ENCODE measurements around the gene C9orf72. TPM values are rescaled to one million over a fixed set of nuclear protein-coding genes. Genes with fewer than 3 reads are reported as not detected.

C9orf72 gene
- total RNA-seq, 1 donor from 2014 or later = 6.8 TPM

DNA sequence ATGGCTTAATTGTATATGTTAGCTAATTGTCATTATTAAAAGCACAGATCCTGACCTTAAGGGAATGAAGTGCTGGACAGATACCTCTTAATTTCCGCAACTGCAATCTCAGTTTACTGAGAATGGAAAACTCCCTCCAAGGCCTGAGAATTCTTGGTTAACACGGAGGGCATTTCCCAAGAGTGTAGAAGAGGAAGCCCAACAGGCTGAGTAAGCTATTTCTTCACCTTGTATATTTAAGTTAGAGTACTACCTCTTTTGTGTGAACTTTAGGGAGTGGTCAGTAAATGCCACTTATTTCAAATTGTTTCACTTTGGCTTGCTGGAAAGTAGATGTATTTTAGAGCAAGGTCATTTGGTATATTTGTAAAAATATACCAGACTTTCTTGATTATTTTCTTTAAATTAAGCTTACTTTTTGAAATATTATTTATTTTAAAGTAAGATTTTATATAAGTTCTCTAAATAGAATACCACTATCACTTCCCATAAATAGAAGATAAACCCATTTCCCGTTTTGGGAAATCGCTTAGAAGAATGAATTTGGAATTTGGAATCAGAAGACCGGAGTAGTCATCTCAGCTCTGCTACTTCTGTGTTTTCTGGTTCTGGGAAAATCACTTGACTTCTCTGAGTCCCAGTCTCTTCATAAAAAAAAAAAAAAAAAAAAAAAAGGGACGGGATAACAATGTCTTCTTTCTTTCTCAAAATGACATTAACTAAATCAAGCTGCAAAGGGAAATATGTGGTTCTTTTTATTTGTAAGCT lies 26.0 kb upstream of the C9orf72 start:
- H3K9me3 Mint-ChIP-seq = no peaks in the 10 kb centered on the region

DNA sequence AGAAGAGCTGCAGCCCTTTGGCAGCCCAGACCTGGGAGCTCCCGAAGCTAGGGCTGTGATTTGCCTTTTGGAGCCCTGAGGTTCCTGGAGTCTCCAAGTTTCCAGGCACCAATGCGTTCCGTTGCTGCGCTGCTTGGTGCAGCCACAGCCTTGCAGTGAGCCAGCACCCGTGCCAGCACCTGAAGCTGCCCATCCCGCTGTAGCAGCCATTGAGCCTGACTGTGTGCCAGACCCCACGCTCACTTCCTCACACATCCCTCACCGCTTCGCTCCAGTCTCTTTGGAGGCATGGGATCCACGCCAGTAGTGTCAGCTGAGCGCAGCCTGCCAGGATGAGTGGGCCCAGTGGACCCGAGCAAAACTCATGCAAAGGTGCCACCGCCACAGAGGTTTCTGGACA lies 22.5 kb upstream of the C9orf72 start:
- no peaks in the 10 kb centered on the region for H3K9me3 Mint-ChIP-seq
- no peak for DNase-seq (ENCODE audit: low spot score)
- H3K4me1 Mint-ChIP-seq (ENCODE audit: low read depth) = no peaks in the 10 kb centered on the region
- no peak overlapping the region for H3K4me3 Mint-ChIP-seq (ENCODE audit: low read depth)
- H3K27me3 Mint-ChIP-seq (ENCODE audit: low read depth) = peaks cover 16% of the 10 kb centered on the region
- intact Hi-C loops (cut with micrococcal nuclease) = no loop called here
- H3K36me3 Mint-ChIP-seq (ENCODE audit: low read depth) = no peaks in the 10 kb centered on the region
- H3K27ac Mint-ChIP-seq = no peak overlapping the region

More for the DNA sequence above, 26.0 kb upstream of the C9orf72 start:
- intact Hi-C loops (cut with micrococcal nuclease) = no loop called here
- Mint-ChIP-seq H3K27me3 (ENCODE audit: low read depth) (peaks cover 3% of the 10 kb centered on the region), H3K36me3 (ENCODE audit: low read depth) (no peaks in the 10 kb centered on the region), H3K4me3 (ENCODE audit: low read depth) (no peak overlapping the region), H3K27ac (no peak overlapping the region), H3K4me1 (ENCODE audit: low read depth) (no peaks in the 10 kb centered on the region)
- no peak for DNase-seq (ENCODE audit: low spot score)

DNA sequence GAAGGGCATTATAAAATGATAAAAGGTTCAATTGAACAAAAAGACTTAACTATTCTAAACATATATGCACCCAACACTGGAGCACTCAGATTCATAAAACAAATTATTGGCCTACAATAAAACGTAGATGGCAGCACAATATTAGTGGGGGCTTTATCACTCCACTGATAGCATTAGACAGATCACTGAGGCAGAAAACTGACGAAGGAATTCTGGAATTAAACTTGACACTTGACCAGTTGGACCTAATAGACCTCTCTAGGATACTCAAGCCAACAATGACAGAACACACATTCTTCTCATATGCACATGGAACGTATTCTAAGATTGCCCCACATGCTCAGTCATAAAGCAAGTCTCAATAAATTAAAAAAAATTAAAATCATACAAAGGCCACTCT lies 18.4 kb upstream of the C9orf72 start:
- Mint-ChIP-seq H3K36me3 (ENCODE audit: low read depth) (no peaks in the 10 kb centered on the region), H3K27me3 (ENCODE audit: low read depth) (peaks cover 23% of the 10 kb centered on the region), H3K4me1 (ENCODE audit: low read depth) (no peaks in the 10 kb centered on the region), H3K9me3 (no peaks in the 10 kb centered on the region), H3K27ac (no peak overlapping the region), H3K4me3 (ENCODE audit: low read depth) (no peak overlapping the region)
- intact Hi-C loops (cut with micrococcal nuclease) = no loop called here
- no peak for DNase-seq (ENCODE audit: low spot score)

DNA sequence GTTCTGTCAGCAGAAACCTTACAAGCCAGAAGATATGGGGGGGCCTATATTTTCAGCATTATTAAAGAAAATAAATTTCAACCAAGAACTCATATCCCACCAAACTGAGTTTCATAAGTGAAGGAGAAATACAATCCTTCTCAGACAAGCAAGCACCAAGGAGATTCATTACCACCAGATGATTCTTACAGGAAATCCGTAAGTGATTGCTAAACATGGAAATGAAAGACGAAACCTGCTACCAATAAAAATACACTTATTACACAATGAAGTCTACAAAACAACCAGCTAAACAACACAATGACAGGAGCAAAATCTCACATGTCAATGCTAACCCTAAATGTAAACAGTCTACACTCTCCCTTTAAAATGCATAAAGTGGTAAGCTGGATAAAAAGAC lies 17.8 kb upstream of the C9orf72 start:
- intact Hi-C loops (cut with micrococcal nuclease) = no loop called here
- H3K27me3 Mint-ChIP-seq (ENCODE audit: low read depth) = peaks cover 23% of the 10 kb centered on the region
- H3K36me3 Mint-ChIP-seq (ENCODE audit: low read depth) = no peaks in the 10 kb centered on the region
- H3K4me3 Mint-ChIP-seq (ENCODE audit: low read depth) = no peak overlapping the region
- no peak overlapping the region for H3K27ac Mint-ChIP-seq
- no peak for DNase-seq (ENCODE audit: low spot score)
- H3K4me1 Mint-ChIP-seq (ENCODE audit: low read depth) = no peaks in the 10 kb centered on the region
- H3K9me3 Mint-ChIP-seq = no peaks in the 10 kb centered on the region

DNA sequence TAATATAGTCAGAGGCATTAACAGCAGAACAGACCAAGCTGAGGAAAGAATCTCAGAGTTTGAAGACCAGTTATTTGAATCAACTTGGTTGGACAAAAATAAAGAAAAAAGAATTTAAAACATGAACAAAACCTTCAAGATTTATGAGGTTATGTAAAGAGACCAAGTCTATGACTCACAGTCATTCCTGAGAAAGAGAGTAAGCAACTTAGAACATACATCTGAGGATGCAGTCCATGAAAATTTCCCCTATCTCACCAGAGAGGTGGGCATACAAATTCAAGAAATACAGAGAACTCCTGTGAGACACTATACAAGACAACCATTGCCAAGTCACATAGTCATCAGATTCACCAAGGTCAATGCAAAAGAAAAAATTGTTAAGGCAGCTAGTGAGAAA lies 17.4 kb upstream of the C9orf72 start:
- Mint-ChIP-seq H3K27me3 (ENCODE audit: low read depth) (peaks cover 23% of the 10 kb centered on the region), H3K36me3 (ENCODE audit: low read depth) (no peaks in the 10 kb centered on the region), H3K4me1 (ENCODE audit: low read depth) (no peaks in the 10 kb centered on the region), H3K4me3 (ENCODE audit: low read depth) (no peak overlapping the region), H3K27ac (no peak overlapping the region), H3K9me3 (no peaks in the 10 kb centered on the region)
- intact Hi-C loops (cut with micrococcal nuclease) = no loop called here
- DNase-seq (ENCODE audit: low spot score) = no peak

DNA sequence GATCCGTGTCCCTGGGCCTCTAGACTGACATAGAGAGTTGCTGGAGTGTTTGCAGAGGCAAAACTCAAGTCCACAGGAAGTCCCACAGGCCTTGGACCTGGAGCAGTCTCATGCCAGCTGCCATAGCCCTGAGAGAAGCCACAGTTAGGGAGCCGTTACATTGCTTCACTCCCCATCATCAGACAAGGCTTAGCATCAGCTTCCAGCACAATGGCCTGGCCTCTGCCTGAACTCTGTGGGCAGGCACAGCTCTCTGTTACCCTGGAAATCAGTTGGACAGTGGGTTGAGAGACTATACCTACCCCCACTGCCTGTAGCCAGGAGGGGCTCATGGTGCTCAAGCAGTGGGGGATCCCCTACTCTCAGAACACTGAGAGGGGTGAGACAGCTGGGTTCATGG lies 16.2 kb upstream of the C9orf72 start:
- peaks cover 22% of the 10 kb centered on the region for H3K27me3 Mint-ChIP-seq (ENCODE audit: low read depth)
- no peak overlapping the region for H3K27ac Mint-ChIP-seq
- intact Hi-C loops (cut with micrococcal nuclease) = no loop called here
- no peaks in the 10 kb centered on the region for H3K36me3 Mint-ChIP-seq (ENCODE audit: low read depth)
- H3K4me1 Mint-ChIP-seq (ENCODE audit: low read depth) = no peaks in the 10 kb centered on the region
- H3K9me3 Mint-ChIP-seq = no peaks in the 10 kb centered on the region
- no peak for DNase-seq (ENCODE audit: low spot score)
- no peak overlapping the region for H3K4me3 Mint-ChIP-seq (ENCODE audit: low read depth)

DNA sequence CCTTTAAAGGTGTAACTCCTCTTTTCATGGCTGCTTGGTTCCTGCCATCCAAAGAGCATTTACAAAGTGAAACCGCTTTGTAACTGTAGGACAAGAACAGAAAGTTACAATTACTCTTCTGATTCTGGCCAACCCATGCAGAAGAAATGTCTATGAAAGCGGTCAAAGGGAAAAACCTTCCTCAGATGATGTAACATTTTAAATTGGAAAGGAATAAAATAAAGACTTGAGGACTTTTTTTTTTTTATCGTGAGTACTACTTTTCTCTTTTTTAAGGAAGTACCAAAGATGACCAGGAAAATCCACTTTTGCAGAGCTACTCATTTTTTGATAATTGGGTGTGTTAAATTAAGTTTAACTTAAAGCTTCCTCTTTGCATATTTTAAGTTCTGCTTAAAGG lies 13.0 kb upstream of the C9orf72 start:
- intact Hi-C loops (cut with micrococcal nuclease) = no loop called here
- no peaks in the 10 kb centered on the region for H3K36me3 Mint-ChIP-seq (ENCODE audit: low read depth)
- no peak overlapping the region for H3K4me3 Mint-ChIP-seq (ENCODE audit: low read depth)
- no peak overlapping the region for H3K27ac Mint-ChIP-seq
- no peaks in the 10 kb centered on the region for H3K9me3 Mint-ChIP-seq
- DNase-seq (ENCODE audit: low spot score) = no peak
- H3K4me1 Mint-ChIP-seq (ENCODE audit: low read depth) = no peaks in the 10 kb centered on the region
- peaks cover 21% of the 10 kb centered on the region for H3K27me3 Mint-ChIP-seq (ENCODE audit: low read depth)

DNA sequence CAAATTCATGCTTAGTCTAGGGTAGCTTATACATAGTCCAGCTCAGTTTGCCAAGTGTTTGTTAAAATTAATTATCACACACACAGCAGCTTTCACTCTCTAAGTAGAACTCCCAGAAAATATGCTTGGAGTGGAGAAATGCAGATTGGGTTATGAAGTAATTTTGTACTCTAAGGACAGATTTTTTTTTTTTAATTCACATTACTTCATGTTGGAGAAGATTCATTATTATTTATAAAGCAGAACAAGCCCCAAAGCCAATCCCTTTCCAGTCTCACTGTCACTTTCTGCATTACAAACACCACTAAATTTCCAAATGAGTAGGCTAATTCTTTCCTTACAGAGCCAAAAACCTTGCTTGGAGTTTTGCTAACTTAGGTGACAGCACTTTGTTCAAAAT lies 11.7 kb upstream of the C9orf72 start:
- H3K9me3 Mint-ChIP-seq = no peaks in the 10 kb centered on the region

DNA sequence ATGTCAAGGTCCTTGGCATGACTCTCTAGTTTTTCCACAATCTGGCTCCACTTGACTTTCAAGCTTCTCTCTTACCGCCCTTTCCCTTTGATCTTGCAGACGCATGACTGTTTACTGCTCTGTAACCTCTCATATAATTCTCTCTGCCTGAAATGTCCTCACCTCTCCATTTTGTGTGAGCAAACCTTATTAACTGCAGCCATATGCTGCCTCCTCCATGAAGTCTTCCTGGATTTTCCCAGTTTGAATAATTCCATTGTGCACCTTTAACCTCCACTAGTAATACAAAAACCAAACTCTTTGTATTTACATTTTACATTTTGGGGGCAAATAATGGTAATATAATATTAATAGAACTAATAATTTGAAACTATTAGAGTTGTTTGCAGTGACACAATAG lies 9.5 kb upstream of the C9orf72 start:
- peaks cover 23% of the 10 kb centered on the region for H3K27me3 Mint-ChIP-seq (ENCODE audit: low read depth)
- intact Hi-C loops (cut with micrococcal nuclease) = no loop called here
- no peak overlapping the region for H3K4me3 Mint-ChIP-seq (ENCODE audit: low read depth)
- no peaks in the 10 kb centered on the region for H3K4me1 Mint-ChIP-seq (ENCODE audit: low read depth)
- H3K9me3 Mint-ChIP-seq = peaks cover 8% of the 10 kb centered on the region
- no peak for DNase-seq (ENCODE audit: low spot score)
- no peaks in the 10 kb centered on the region for H3K36me3 Mint-ChIP-seq (ENCODE audit: low read depth)
- no peak overlapping the region for H3K27ac Mint-ChIP-seq

More for the DNA sequence above, 11.7 kb upstream of the C9orf72 start:
- intact Hi-C loops (cut with micrococcal nuclease) = no loop called here
- H3K27ac Mint-ChIP-seq = no peak overlapping the region
- peaks cover 19% of the 10 kb centered on the region for H3K27me3 Mint-ChIP-seq (ENCODE audit: low read depth)
- DNase-seq (ENCODE audit: low spot score) = no peak
- H3K4me1 Mint-ChIP-seq (ENCODE audit: low read depth) = no peaks in the 10 kb centered on the region
- H3K36me3 Mint-ChIP-seq (ENCODE audit: low read depth) = no peaks in the 10 kb centered on the region
- no peak overlapping the region for H3K4me3 Mint-ChIP-seq (ENCODE audit: low read depth)

DNA sequence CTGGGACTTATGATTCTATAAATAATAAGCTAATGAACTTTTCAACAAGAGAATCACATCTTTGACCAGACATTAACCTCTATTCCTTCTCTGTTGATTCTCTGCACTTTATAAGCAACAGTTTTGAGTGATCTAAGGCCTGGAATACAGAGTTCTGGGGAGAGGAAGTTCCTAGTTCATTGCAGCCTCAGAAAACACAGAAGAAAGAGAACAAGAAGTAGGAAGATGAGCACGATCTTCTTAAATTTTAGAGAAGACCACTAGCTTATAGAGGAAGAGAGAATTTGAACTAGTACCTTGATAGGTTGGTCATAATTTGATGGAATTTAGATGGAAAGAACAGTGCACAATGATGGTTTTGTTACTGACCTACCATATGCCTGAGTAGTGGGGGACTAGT lies 8.5 kb upstream of the C9orf72 start:
- Mint-ChIP-seq H3K27me3 (ENCODE audit: low read depth) (peaks cover 20% of the 10 kb centered on the region), H3K9me3 (peaks cover 9% of the 10 kb centered on the region), H3K4me3 (ENCODE audit: low read depth) (no peak overlapping the region), H3K4me1 (ENCODE audit: low read depth) (no peaks in the 10 kb centered on the region), H3K27ac (no peak overlapping the region), H3K36me3 (ENCODE audit: low read depth) (no peaks in the 10 kb centered on the region)
- DNase-seq (ENCODE audit: low spot score) = no peak
- intact Hi-C loops (cut with micrococcal nuclease) = no loop called here

DNA sequence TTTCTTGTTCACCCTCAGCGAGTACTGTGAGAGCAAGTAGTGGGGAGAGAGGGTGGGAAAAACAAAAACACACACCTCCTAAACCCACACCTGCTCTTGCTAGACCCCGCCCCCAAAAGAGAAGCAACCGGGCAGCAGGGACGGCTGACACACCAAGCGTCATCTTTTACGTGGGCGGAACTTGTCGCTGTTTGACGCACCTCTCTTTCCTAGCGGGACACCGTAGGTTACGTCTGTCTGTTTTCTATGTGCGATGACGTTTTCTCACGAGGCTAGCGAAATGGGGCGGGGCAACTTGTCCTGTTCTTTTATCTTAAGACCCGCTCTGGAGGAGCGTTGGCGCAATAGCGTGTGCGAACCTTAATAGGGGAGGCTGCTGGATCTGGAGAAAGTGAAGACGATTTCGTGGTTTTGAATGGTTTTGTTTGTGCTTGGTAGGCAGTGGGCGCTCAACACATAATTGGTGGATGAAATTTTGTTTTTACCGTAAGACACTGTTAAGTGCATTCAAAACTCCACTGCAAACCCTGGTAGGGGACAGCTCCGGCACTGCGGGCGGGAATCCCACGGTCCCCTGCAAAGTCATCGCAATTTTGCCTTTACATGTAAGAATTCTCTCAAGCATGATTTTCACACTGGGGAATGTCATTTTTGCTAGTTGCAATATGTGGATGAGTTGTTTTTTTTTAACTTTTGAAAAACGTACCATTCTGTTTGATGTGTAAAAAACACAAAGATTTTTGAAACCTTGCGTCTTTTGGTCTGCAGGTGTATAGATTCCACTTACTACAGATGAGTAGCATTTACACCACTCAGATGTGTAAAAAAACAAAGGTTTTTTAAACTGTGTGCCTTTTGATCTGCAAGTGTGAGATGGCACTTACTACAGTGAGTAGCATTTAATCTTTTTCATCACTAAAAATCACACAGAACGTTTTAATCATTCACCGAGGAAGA lies 631 bp upstream of the C9orf72 start:
- H3K27ac Mint-ChIP-seq = peak overlapping the region; percentile 100
- peaks cover 32% of the 10 kb centered on the region for H3K4me1 Mint-ChIP-seq (ENCODE audit: low read depth)
- DNase-seq (ENCODE audit: low spot score) = peak; percentile 95
- H3K27me3 Mint-ChIP-seq (ENCODE audit: low read depth) = peaks cover 6% of the 10 kb centered on the region
- H3K4me3 Mint-ChIP-seq (ENCODE audit: low read depth) = peak overlapping the region; percentile 97
- H3K9me3 Mint-ChIP-seq = peaks cover 9% of the 10 kb centered on the region
- intact Hi-C loops (cut with micrococcal nuclease) = loop anchor here (1.0 to 2.0 kb wide), 6 partner anchors 45 to 211 kb away; partner anchors contain the start of gene MOB3B
- H3K36me3 Mint-ChIP-seq (ENCODE audit: low read depth) = no peaks in the 10 kb centered on the region

DNA sequence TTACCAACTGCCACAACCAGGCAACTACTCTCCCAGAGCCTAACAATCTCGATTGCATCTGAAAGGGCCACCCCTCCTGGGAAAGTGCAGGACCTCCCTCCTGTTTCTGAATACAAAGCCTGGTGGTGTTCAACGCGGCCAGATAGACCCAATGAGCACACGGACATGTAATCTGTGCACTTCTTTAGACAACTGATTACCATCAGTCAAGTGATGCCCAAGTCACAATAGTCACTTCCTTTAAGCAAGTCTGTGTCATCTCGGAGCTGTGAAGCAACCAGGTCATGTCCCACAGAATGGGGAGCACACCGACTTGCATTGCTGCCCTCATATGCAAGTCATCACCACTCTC lies 739 bp downstream of the C9orf72 start:
- Mint-ChIP-seq H3K4me3 (ENCODE audit: low read depth) (peak overlapping the region; percentile 86), H3K4me1 (ENCODE audit: low read depth) (peaks cover 33% of the 10 kb centered on the region), H3K27me3 (ENCODE audit: low read depth) (no peaks in the 10 kb centered on the region), H3K27ac (peak overlapping the region; percentile 98), H3K9me3 (no peaks in the 10 kb centered on the region), H3K36me3 (ENCODE audit: low read depth) (no peaks in the 10 kb centered on the region)
- intact Hi-C loops (cut with micrococcal nuclease) = loop anchor here (1.0 to 2.0 kb wide), 5 partner anchors 74 to 625 kb away; partner anchors contain the start of gene PLAA
- DNase-seq (ENCODE audit: low spot score) = no peak

DNA sequence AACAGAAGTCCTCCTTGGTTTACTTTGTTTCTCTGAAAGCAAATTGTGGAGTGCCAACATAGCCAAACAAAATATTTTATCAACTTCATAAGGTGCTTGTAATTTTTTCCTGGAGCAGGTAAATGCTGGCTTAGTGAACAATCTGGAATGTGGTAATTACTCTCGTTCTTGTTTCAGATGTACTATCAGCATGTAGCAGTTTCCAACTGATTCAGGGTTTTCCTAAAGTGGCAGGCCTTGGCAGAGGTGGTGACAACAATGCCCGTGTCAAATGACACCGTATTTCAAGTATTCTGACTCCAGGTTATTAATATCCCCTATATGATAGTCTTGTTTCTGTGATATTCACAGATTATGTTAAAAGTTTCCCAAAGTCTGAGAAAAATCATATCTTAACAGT lies 1.2 kb downstream of the C9orf72 start:
- Mint-ChIP-seq H3K4me3 (ENCODE audit: low read depth) (peak overlapping the region; percentile 86), H3K9me3 (no peaks in the 10 kb centered on the region), H3K27me3 (ENCODE audit: low read depth) (no peaks in the 10 kb centered on the region), H3K27ac (peak overlapping the region; percentile 98), H3K4me1 (ENCODE audit: low read depth) (peaks cover 34% of the 10 kb centered on the region), H3K36me3 (ENCODE audit: low read depth) (no peaks in the 10 kb centered on the region)
- intact Hi-C loops (cut with micrococcal nuclease) = loop anchor here (1.0 to 2.0 kb wide), 5 partner anchors 73 to 625 kb away; partner anchors contain the start of gene PLAA
- no peak for DNase-seq (ENCODE audit: low spot score)

Measured in activated T-helper 2 cell treated with anti-CD3 and anti-CD28 coated beads, Interferon-gamma antibody, Interleukin-2, Interleukin-4, amounts not matched to agents 10 μg/mL and 5 μg/mL and 100 μg/mL, durations not matched to agents 14 hours and 24 hours and 36 hours (primary cell).